Suprapubic skin (tissue), 4 donors: ENCODE results near the gene DLGAP4.

Experiments
- CTCF ChIP-seq, 2 donors: fragments of 200-600 bp in 1 of 2; fragments of 450-650 bp in 1 of 2; sonication (generic) in 1 of 2; IDR thresholded peaks; one replicate each; pipeline ENCODE4 v1.5.1; 2016 to 2019; ENCODE audit warnings: antibody characterized with exemption in 2 of 2, mild to moderate bottlenecking in 1 of 2, moderate library complexity in 1 of 2
- POLR2A ChIP-seq, 2 donors: fragments of 450-650 bp; IDR thresholded peaks; one replicate each; pipeline ENCODE4 v1.6.1; 2017; ENCODE audit warnings: antibody characterized with exemption in 2 of 2, mild to moderate bottlenecking in 2 of 2, moderate library complexity in 2 of 2
- POLR2AphosphoS5 ChIP-seq, 3 donors: sonication (generic); formaldehyde crosslinking; IDR thresholded peaks; one replicate each; pipeline ENCODE4 v1.6.1; 2017; ENCODE audit warnings: antibody characterized with exemption in 3 of 3

GRCh38 chr20:36463212-36464061, 157.3 kb downstream of the DLGAP4 start:
- no peak for TF ChIP-seq CTCF (IDR thresholded peaks at IDR 0.05)
- no peak for TF ChIP-seq POLR2A (IDR thresholded peaks at IDR 0.05)
- TF ChIP-seq POLR2AphosphoS5 (IDR thresholded peaks at IDR 0.05): no peak
